SK-N-SH (cell line): ENCODE data around the gene CCR9. TPM values are rescaled to one million over a fixed set of nuclear protein-coding genes. Genes with fewer than 3 reads are reported as not detected.

Experiments
- CTCF ChIA-PET: fragments of 300-600, 350-600 bp; formaldehyde crosslinking; extraction: SDS; loops from one replicate; lab custom pipeline; 2021; lab: Yijun Ruan, JAX
- POLR2A ChIA-PET: fragments of 350-600 bp; sonication (Branson Sonifier 250); formaldehyde crosslinking; extraction: SDS; loops from one replicate; lab custom pipeline; 2020; ENCODE audit warnings: antibody characterized with exemption, inconsistent platforms; lab: Yijun Ruan, JAX
- DNase-seq: peaks from one replicate; pipeline ENCODE4 v3.0.0; 2012
- H2AFZ ChIP-seq: fragments of 200-600 bp; sonication (generic); 2 replicates; pipeline ENCODE4 v1.8.1; 2016; ENCODE audit warnings: antibody characterized with exemption, mild to moderate bottlenecking, low read depth
- H3F3A ChIP-seq: fragments of 200-600 bp; sonication (generic); replicated peaks from 2 replicates; pipeline ENCODE3; 2016; ENCODE audit warnings: antibody characterized with exemption, mild to moderate bottlenecking; ENCODE audit not compliant: insufficient read depth
- H3K27ac ChIP-seq, 2 experiments: fragments of 200-500 bp in 1 of 2; fragments of 200-600 bp in 1 of 2; sonication (Bioruptor generic) in 1 of 2; sonication (generic), shearing (Covaris generic) in 1 of 2; 2 replicates each; pipeline versions ENCODE4 v1.5.1 to v1.6.1; 2014 to 2016; ENCODE audit warnings: low read depth in 2 of 2, inconsistent platforms in 1 of 2, low read length in 1 of 2, mild to moderate bottlenecking in 1 of 2, mixed read lengths in 1 of 2
- H3K27me3 ChIP-seq: fragments of 200-600 bp; sonication (generic), shearing (Covaris generic); 2 replicates; pipeline ENCODE4 v1.6.1; 2016; ENCODE audit warnings: mixed run types; ENCODE audit not compliant: insufficient read depth
- H3K36me3 ChIP-seq, 2 experiments: fragments of 200-500 bp in 1 of 2; fragments of 200-600 bp in 1 of 2; sonication (Bioruptor generic) in 1 of 2; sonication (generic) in 1 of 2; replicated peaks in 1 of 2; 2 replicates each; pipeline versions ENCODE3 to v1.5.1; 2014 to 2016; ENCODE audit warnings: low read length in 1 of 2, mild to moderate bottlenecking in 1 of 2; ENCODE audit not compliant: insufficient read depth in 2 of 2, control insufficient read depth in 1 of 2
- H3K4me1 ChIP-seq, 2 experiments: fragments of 200-500 bp in 1 of 2; fragments of 200-600 bp in 1 of 2; sonication (Bioruptor generic) in 1 of 2; sonication (generic), shearing (Covaris generic) in 1 of 2; 2 replicates each; pipeline versions ENCODE4 v1.5.1 to v1.6.1; 2014 to 2016; ENCODE audit warnings: low read depth in 1 of 2, low read length in 1 of 2, mixed run types in 1 of 2; ENCODE audit not compliant: insufficient read depth in 2 of 2, control insufficient read depth in 1 of 2
- H3K4me2 ChIP-seq: fragments of 200-600 bp; sonication (generic), shearing (Covaris generic); 2 replicates; pipeline ENCODE4 v1.6.1; 2017; ENCODE audit warnings: mixed run types
- H3K4me3 ChIP-seq, 2 experiments: fragments of 200-500 bp in 1 of 2; fragments of 200-600 bp in 1 of 2; sonication (Bioruptor generic) in 1 of 2; sonication (generic), shearing (Covaris generic) in 1 of 2; 2 replicates each; pipeline versions ENCODE4 v1.5.1 to v1.8.1; 2014 to 2016; ENCODE audit warnings: low read depth in 2 of 2, inconsistent platforms in 1 of 2, low read length in 1 of 2, mild to moderate bottlenecking in 1 of 2, mixed read lengths in 1 of 2, moderate library complexity in 1 of 2
- H3K79me2 ChIP-seq: fragments of 200-600 bp; sonication (generic); 2 replicates; pipeline ENCODE4 v1.8.1; 2017; ENCODE audit warnings: mild to moderate bottlenecking; ENCODE audit not compliant: insufficient read depth
- H3K9ac ChIP-seq: fragments of 200-600 bp; sonication (generic); 2 replicates; pipeline ENCODE4 v1.6.1; 2017; ENCODE audit warnings: mixed run types
- H3K9me2 ChIP-seq: fragments of 200-600 bp; sonication (generic); 2 replicates; pipeline ENCODE4 v1.6.1; 2017; ENCODE audit warnings: mixed run types
- H3K9me3 ChIP-seq: fragments of 200-600 bp; sonication (generic); 2 replicates; pipeline ENCODE4 v1.6.1; 2017; ENCODE audit warnings: mixed run types, mild to moderate bottlenecking, moderate library complexity
- H4K20me1 ChIP-seq: fragments of 200-600 bp; sonication (generic); 2 replicates; pipeline ENCODE4 v1.6.1; 2017; ENCODE audit warnings: mild to moderate bottlenecking, mixed run types; ENCODE audit not compliant: insufficient read depth
- EP300 ChIP-seq, 2 experiments: IDR thresholded peaks; 2 replicates each; pipeline versions ENCODE4 v1.4.0 to v1.6.1; 2012; ENCODE audit warnings: borderline replicate concordance in 1 of 2, low read depth in 1 of 2, low read length in 1 of 2
- FOXJ3 ChIP-seq: sonication (generic); formaldehyde crosslinking; IDR thresholded peaks from 2 replicates; pipeline ENCODE4 v1.5.1; 2020; ENCODE audit warnings: mild to moderate bottlenecking, missing genetic modification reagents
- GABPA ChIP-seq: IDR thresholded peaks from 2 replicates; pipeline ENCODE4 v1.4.0; 2012; ENCODE audit warnings: low read depth, mild to moderate bottlenecking
- JUND ChIP-seq: IDR thresholded peaks from 2 replicates; pipeline ENCODE4 v1.4.0; 2012
- MAX ChIP-seq: IDR thresholded peaks from 2 replicates; pipeline ENCODE4 v1.4.0; 2012; ENCODE audit warnings: low read depth
- MEF2A ChIP-seq: IDR thresholded peaks from 2 replicates; pipeline ENCODE4 v1.4.0; 2012; ENCODE audit warnings: low read depth, borderline replicate concordance
- MXI1 ChIP-seq: IDR thresholded peaks from 2 replicates; pipeline ENCODE4 v1.6.1; 2012; ENCODE audit warnings: mild to moderate bottlenecking, low read depth, low read length, improper control_type of control experiment
- RCOR1 ChIP-seq: fragments of 150-350 bp; IDR thresholded peaks from 2 replicates; pipeline ENCODE4 v1.6.1; 2017; ENCODE audit warnings: antibody characterized with exemption, low read length
- REST ChIP-seq: IDR thresholded peaks from 2 replicates; pipeline ENCODE4 v1.6.1; 2012; ENCODE audit warnings: mild to moderate bottlenecking, low read depth, low read length, moderate library complexity
- RXRA ChIP-seq: IDR thresholded peaks from 2 replicates; pipeline ENCODE4 v1.4.0; 2012; ENCODE audit warnings: low read depth, mild to moderate bottlenecking, borderline replicate concordance
- SIN3A ChIP-seq: IDR thresholded peaks from 2 replicates; pipeline ENCODE4 v1.6.1; 2012; ENCODE audit warnings: low read depth, mild to moderate bottlenecking, low read length, moderate library complexity, borderline replicate concordance
- TAF1 ChIP-seq: IDR thresholded peaks from 2 replicates; pipeline ENCODE4 v1.6.1; 2012; ENCODE audit warnings: low read depth, mild to moderate bottlenecking, low read length, moderate library complexity, borderline replicate concordance
- TCF12 ChIP-seq: IDR thresholded peaks from 2 replicates; pipeline ENCODE4 v1.4.0; 2012
- TEAD4 ChIP-seq: IDR thresholded peaks from 2 replicates; pipeline ENCODE4 v1.4.0; 2012; ENCODE audit warnings: mild to moderate bottlenecking, borderline replicate concordance; ENCODE audit not compliant: insufficient read depth
- USF1 ChIP-seq: IDR thresholded peaks from 2 replicates; pipeline ENCODE4 v1.4.0; 2012; ENCODE audit warnings: low read depth, borderline replicate concordance
- USF2 ChIP-seq: fragments of 150-350 bp; IDR thresholded peaks from 2 replicates; pipeline ENCODE4 v1.6.1; 2017; ENCODE audit warnings: antibody characterized with exemption, low read length, low read depth, borderline replicate concordance
- ZBTB33 ChIP-seq: IDR thresholded peaks from 2 replicates; pipeline ENCODE4 v1.4.0; 2012; ENCODE audit warnings: low read depth, borderline replicate concordance
- WGBS: methylation state at CpG from one replicate; pipeline ENCODE4 v1.1.6; 2017; ENCODE audit warnings: low lambda C conversion rate; 5-methylcytosine and 5-hydroxymethylcytosine counted together
- polyA plus RNA-seq, 3 experiments: library from polyadenylated mRNA; depleted of rRNA; stranded (reverse); fragments of >200 nt; gene quantifications; 2 replicates each; pipeline ENCODE4 v1.2.3, GENCODE V29; 2012

CCR9 gene
- polyA plus RNA-seq, 1 of the 3 experiments (the other 2 are of a cell fraction) = not detected

- TF ChIP-seq USF1 (no peak), JUND (no peak), FOXJ3 (CRISPR knock-in tag) (no peak), TEAD4 (no peak), GABPA (no peak)
These were observed 942 bp downstream of the CCR9 start (continued) for GRCh38 chr3:45887285-45887684.

GRCh38 chr3:45887759-45888511, 1.6 kb downstream of the CCR9 start:
- no peak overlapping the region for H3K9ac ChIP-seq
- H3K9me3 ChIP-seq = no peaks in the 10 kb centered on the region
- no peaks in the 10 kb centered on the region for H4K20me1 ChIP-seq
- H3K79me2 ChIP-seq = no peaks in the 10 kb centered on the region
- ChIA-PET POLR2A (no interaction called here), CTCF (interaction anchor here (1.0 to 1.3 kb wide), 3 partner anchors 10 to 127 kb away, joined by 3 read pairs; no protein-coding TSS in a partner anchor)
- 50% methylated on average over 7 of the region's 7 CpGs for WGBS
- no peaks in the 10 kb centered on the region for H3K9me2 ChIP-seq
- H3K27ac ChIP-seq = no peak overlapping the region
- no peaks in the 10 kb centered on the region for H3K27me3 ChIP-seq
- H3K4me2 ChIP-seq = no peak overlapping the region
- peak; percentile 37 for DNase-seq
- no peak overlapping the region for H3K4me3 ChIP-seq
- TF ChIP-seq MEF2A = no peak
- TF ChIP-seq JUND = no peak
- TF ChIP-seq RCOR1 = no peak
- no peak for TF ChIP-seq MAX
- no peak for TF ChIP-seq TCF12
- no peak for TF ChIP-seq EP300 (IDR thresholded peaks at IDR 0.05; ENCODE audit: borderline replicate concordance in 1 of 2, low read depth in 1 of 2, low read length in 1 of 2)
- no peak for TF ChIP-seq USF2
- no peak for TF ChIP-seq ZBTB33
- TF ChIP-seq SIN3A = no peak
- TF ChIP-seq RXRA = no peak
- no peak for TF ChIP-seq TAF1
- TF ChIP-seq REST = no peak
- TF ChIP-seq MXI1 = no peak
- no peaks in the 10 kb centered on the region for H3F3A ChIP-seq
- no peaks in the 10 kb centered on the region for H3K36me3 ChIP-seq
- no peak overlapping the region for H2AFZ ChIP-seq
- peaks cover 0 to 4% of the 10 kb centered on the region in 2 experiments; a peak in 1 of 4 replicates for H3K4me1 ChIP-seq
